A673 (cell line): ENCODE measurements around the gene TMEM62. TPM values are rescaled to one million over a fixed set of nuclear protein-coding genes. Genes with fewer than 3 reads are reported as not detected.

Experiments
- BruUV-seq: library from RNA; stranded (reverse); fragments of 400-500 nt; replicated peaks from 2 replicates; lab custom pipeline; 2021; lab: Mats Ljungman, UMichigan
- CTCF ChIA-PET: fragments of 300-600 bp; sonication (Branson Sonifier 250); formaldehyde crosslinking; loops from one replicate; lab custom pipeline; 2022; ENCODE audit warnings: antibody characterized with exemption; lab: Charles Lee
- POLR2A ChIA-PET: fragments of 300-600 bp; sonication (Branson Sonifier 250); formaldehyde crosslinking; loops from one replicate; lab custom pipeline; 2022; ENCODE audit warnings: antibody characterized with exemption; ENCODE audit not compliant: low non-redundant PET; lab: Charles Lee
- DNase-seq: peaks from one replicate; pipeline ENCODE4 v3.0.0-alpha.2; 2015; ENCODE audit warnings: low spot score
- H3K27ac ChIP-seq: fragments of 200-600 bp; sonication (generic); 2 replicates; pipeline ENCODE4 v1.5.1; 2016; ENCODE audit warnings: mixed run types, low read depth, mild to moderate bottlenecking, mixed read lengths, antibody characterized with exemption, low read length; ENCODE audit not compliant: poor library complexity, severe bottlenecking
- H3K27me3 ChIP-seq: fragments of 200-600 bp; sonication (generic); replicated peaks from 2 replicates; pipeline ENCODE4 v1.6.1; 2017; ENCODE audit warnings: mixed run types, low read depth, mild to moderate bottlenecking, mixed read lengths, antibody characterized with exemption, low read length; ENCODE audit not compliant: insufficient read depth, poor library complexity
- H3K36me3 ChIP-seq: fragments of 200-600 bp; sonication (generic); 2 replicates; pipeline ENCODE4 v1.6.1; 2016; ENCODE audit warnings: mixed run types, mild to moderate bottlenecking, mixed read lengths, antibody characterized with exemption, low read length; ENCODE audit not compliant: insufficient read depth, poor library complexity, severe bottlenecking
- H3K4me1 ChIP-seq: fragments of 200-600 bp; sonication (generic); 2 replicates; pipeline ENCODE4 v1.6.1; 2017; ENCODE audit warnings: mixed run types, mild to moderate bottlenecking, mixed read lengths, antibody characterized with exemption, low read length; ENCODE audit not compliant: insufficient read depth, poor library complexity, severe bottlenecking
- H3K4me3 ChIP-seq: fragments of 200-600 bp; sonication (generic); 2 replicates; pipeline ENCODE4 v1.5.1; 2016; ENCODE audit warnings: low read depth, mixed run types, mild to moderate bottlenecking, mixed read lengths, low read length; ENCODE audit not compliant: poor library complexity, severe bottlenecking
- H3K9me3 ChIP-seq: fragments of 200-600 bp; sonication (generic); 2 replicates; pipeline ENCODE4 v1.6.1; 2016; ENCODE audit warnings: mixed run types, low read depth, mild to moderate bottlenecking, mixed read lengths, antibody characterized with exemption, low read length; ENCODE audit not compliant: poor library complexity, severe bottlenecking
- CTCF ChIP-seq: fragments of 300-800, 200-600 bp; sonication (generic); conservative IDR thresholded peaks from 2 replicates; pipeline ENCODE4 v1.5.1; 2017; ENCODE audit warnings: low read depth, mild to moderate bottlenecking, antibody characterized with exemption, low read length, moderate library complexity, mixed read lengths
- EZH2 ChIP-seq: fragments of 200-600 bp; sonication (generic); IDR thresholded peaks from 2 replicates; pipeline ENCODE4 v1.6.1; 2017; ENCODE audit warnings: borderline replicate concordance, low read depth, mild to moderate bottlenecking, mixed read lengths, antibody characterized with exemption, low read length; ENCODE audit not compliant: poor library complexity, severe bottlenecking
- intact Hi-C: fragments of 100-400 bp; cut with micrococcal nuclease; formaldehyde crosslinking; loops from one replicate; pipeline ENCODE4 v1.10.0; 2022; ENCODE audit not compliant: unreplicated experiment
- total RNA-seq: library from RNA; stranded (reverse); gene quantifications from 2 replicates; pipeline ENCODE4 v1.2.3, GENCODE V29; 2021

TMEM62 gene
- total RNA-seq, 1 experiment from 2014 or later = 5.4 TPM

GRCh38 chr15:43143203-43143941 is 10.0 kb downstream of the TMEM62 start:
- DNase-seq = no peak
- no TSS peak for BruUV-seq
- Histone ChIP-seq H3K36me3 (no peaks in the 10 kb centered on the region), H3K4me3 (no peak overlapping the region), H3K9me3 (no peaks in the 10 kb centered on the region), H3K27ac (no peak overlapping the region), H3K4me1 (no peaks in the 10 kb centered on the region), H3K27me3 (no peaks in the 10 kb centered on the region)
- intact Hi-C loops = no loop called here
- ChIA-PET CTCF (no interaction called here), POLR2A (interaction anchor here (0.6 kb wide), 1 partner anchor 42 kb away, joined by 3 read pairs; the partner anchor contains the start of gene CCNDBP1)
- TF ChIP-seq EZH2 = no peak

DNA sequence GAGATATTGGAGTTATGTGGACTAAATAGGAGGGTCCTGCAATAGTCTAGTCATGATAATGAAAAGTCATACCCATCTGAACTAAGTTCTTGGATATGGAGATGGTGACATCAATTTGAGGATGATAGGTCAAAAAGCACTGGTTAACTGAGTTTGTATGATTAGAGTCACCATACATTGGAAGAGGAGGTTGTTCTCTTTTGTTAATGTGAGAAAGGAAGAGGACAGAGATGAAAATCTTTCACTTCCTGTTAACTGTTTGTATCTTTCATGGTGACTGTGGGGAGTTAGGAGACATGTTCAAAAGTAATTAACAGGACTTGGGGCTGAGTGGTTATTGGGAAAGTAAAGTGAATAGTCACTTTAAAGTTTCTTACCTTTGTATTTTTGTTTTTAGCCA is 11.1 kb downstream of the TMEM62 start:
- no peak for DNase-seq
- Histone ChIP-seq H3K4me3 (no peak overlapping the region), H3K36me3 (no peaks in the 10 kb centered on the region), H3K27me3 (no peaks in the 10 kb centered on the region), H3K4me1 (no peaks in the 10 kb centered on the region), H3K9me3 (no peaks in the 10 kb centered on the region), H3K27ac (no peak overlapping the region)
- no peak for TF ChIP-seq EZH2
- no peak for TF ChIP-seq CTCF
- BruUV-seq = no TSS peak
- intact Hi-C loops = no loop called here
- ChIA-PET CTCF (no interaction called here), POLR2A (no interaction called here)

DNA sequence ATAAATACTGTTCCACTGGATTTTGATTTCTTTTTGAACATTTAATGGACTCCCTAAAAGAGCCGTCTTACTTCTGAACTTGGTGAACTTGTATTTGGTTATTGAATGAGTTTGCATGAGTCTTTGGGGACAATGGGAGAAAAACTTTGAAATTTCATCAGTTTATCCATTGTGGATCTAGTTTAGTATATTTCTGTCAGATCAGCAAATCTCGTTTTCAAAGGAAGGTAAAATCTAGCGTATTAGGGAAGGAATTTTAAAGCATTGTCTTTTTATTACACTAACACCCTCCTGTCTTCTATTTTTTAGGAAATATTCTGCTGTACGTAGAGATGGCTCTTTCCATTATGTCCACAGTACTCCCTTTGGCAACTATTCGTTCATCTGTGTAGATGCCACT is 12.8 kb downstream of the TMEM62 start:
- POLR2A ChIA-PET = no interaction called here
- TF ChIP-seq CTCF (no peak), EZH2 (no peak)

More for the DNA sequence above, 12.8 kb downstream of the TMEM62 start:
- DNase-seq = no peak
- H3K36me3 ChIP-seq = no peaks in the 10 kb centered on the region
- CTCF ChIA-PET = no interaction called here
- H3K4me3 ChIP-seq = no peak overlapping the region
- intact Hi-C loops = no loop called here
- H3K27me3 ChIP-seq = no peaks in the 10 kb centered on the region
- H3K27ac ChIP-seq = no peak overlapping the region
- H3K9me3 ChIP-seq = no peaks in the 10 kb centered on the region
- no TSS peak for BruUV-seq
- H3K4me1 ChIP-seq = peaks cover 5% of the 10 kb centered on the region
